Lower lobe of right lung (tissue), 2 donors: ENCODE results near the gene ZDHHC8. TPM values are rescaled to one million over a fixed set of nuclear protein-coding genes. Genes with fewer than 3 reads are reported as not detected.

ENCODE experiments used
- ATAC-seq, 2 donors: fragments of 200-7000 bp; cut with Tn5 transposase; one replicate each; pipeline ENCODE4 v1.9.1; 2020 to 2022; ENCODE audit warnings: mild to moderate bottlenecking in 2 of 2, moderate library complexity in 2 of 2
- DNase-seq: peaks from one replicate; pipeline ENCODE4 v3.0.0-alpha.2; 2020
- H3K27ac ChIP-seq: fragments of 200-600 bp; one replicate; pipeline ENCODE4 v1.8.0; 2022
- H3K27me3 ChIP-seq: fragments of 200-600 bp; one replicate; pipeline ENCODE4 v1.8.0; 2022; ENCODE audit warnings: low read depth
- H3K36me3 ChIP-seq: fragments of 200-600 bp; one replicate; pipeline ENCODE4 v1.8.0; 2022; ENCODE audit warnings: mild to moderate bottlenecking
- H3K4me1 ChIP-seq: fragments of 200-600 bp; one replicate; pipeline ENCODE4 v1.8.0; 2022
- H3K4me3 ChIP-seq: fragments of 200-600 bp; one replicate; pipeline ENCODE4 v1.8.0; 2022; ENCODE audit warnings: mild to moderate bottlenecking
- H3K9me3 ChIP-seq: fragments of 200-600 bp; one replicate; pipeline ENCODE4 v1.8.0; 2022
- CTCF ChIP-seq: fragments of 200-600 bp; IDR thresholded peaks from one replicate; pipeline ENCODE4 v1.8.0; 2022; ENCODE audit warnings: antibody characterized with exemption, mild to moderate bottlenecking
- intact Hi-C: fragments of 100-400 bp; cut with DNase I; formaldehyde crosslinking; loops from one replicate; pipeline ENCODE4 v1.11.0; 2022
- long read RNA-seq: library from polyadenylated mRNA; unstranded; transcript quantifications from one replicate; pipeline ENCODE4 v2.0.0, GENCODE V29; 2021
- total RNA-seq: library from RNA; stranded (reverse); fragmentation: NEBNext Ultra II Directional; extraction: Animal tissue kit (Norgen Biotek cat#: 25700); gene quantifications from one replicate; pipeline ENCODE4 v1.2.1, GENCODE V29; 2021
- donor health status: DM: no; HTN: yes; CAD: no; lungs with severe emphysema.

ZDHHC8 gene, protein sequence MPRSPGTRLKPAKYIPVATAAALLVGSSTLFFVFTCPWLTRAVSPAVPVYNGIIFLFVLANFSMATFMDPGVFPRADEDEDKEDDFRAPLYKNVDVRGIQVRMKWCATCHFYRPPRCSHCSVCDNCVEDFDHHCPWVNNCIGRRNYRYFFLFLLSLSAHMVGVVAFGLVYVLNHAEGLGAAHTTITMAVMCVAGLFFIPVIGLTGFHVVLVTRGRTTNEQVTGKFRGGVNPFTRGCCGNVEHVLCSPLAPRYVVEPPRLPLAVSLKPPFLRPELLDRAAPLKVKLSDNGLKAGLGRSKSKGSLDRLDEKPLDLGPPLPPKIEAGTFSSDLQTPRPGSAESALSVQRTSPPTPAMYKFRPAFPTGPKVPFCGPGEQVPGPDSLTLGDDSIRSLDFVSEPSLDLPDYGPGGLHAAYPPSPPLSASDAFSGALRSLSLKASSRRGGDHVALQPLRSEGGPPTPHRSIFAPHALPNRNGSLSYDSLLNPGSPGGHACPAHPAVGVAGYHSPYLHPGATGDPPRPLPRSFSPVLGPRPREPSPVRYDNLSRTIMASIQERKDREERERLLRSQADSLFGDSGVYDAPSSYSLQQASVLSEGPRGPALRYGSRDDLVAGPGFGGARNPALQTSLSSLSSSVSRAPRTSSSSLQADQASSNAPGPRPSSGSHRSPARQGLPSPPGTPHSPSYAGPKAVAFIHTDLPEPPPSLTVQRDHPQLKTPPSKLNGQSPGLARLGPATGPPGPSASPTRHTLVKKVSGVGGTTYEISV
- 77.2 TPM for total RNA-seq
- long read RNA-seq, full-length matches to known transcripts: 1 of 134 reads
- long read RNA-seq, partial matches to known transcripts: 40 of 134 reads
- long read RNA-seq, other reads (novel, unspliced or antisense): 93 of 134 reads

- Histone ChIP-seq H3K9me3 (no peaks in the 10 kb centered on the region), H3K27me3 (no peaks in the 10 kb centered on the region), H3K4me3 (peak within 1 kb of the TSS; percentile 93), H3K27ac (peak within 1 kb of the TSS; percentile 95), H3K4me1 (peaks cover 47% of the 10 kb centered on the region), H3K36me3 (peaks cover 12% of the 10 kb centered on the region)
- TF ChIP-seq CTCF: no peak
- intact Hi-C loops: no loop called here
- peak; percentile 60 to 82 for ATAC-seq
- DNase-seq: no peak
These were observed at the start of gene ZDHHC8 for GRCh38 chr22:20131597-20131858. ZDHHC8 (plus strand) TSS chr22:20131804; CDS start chr22:20131948, 144 bp downstream.

DNA sequence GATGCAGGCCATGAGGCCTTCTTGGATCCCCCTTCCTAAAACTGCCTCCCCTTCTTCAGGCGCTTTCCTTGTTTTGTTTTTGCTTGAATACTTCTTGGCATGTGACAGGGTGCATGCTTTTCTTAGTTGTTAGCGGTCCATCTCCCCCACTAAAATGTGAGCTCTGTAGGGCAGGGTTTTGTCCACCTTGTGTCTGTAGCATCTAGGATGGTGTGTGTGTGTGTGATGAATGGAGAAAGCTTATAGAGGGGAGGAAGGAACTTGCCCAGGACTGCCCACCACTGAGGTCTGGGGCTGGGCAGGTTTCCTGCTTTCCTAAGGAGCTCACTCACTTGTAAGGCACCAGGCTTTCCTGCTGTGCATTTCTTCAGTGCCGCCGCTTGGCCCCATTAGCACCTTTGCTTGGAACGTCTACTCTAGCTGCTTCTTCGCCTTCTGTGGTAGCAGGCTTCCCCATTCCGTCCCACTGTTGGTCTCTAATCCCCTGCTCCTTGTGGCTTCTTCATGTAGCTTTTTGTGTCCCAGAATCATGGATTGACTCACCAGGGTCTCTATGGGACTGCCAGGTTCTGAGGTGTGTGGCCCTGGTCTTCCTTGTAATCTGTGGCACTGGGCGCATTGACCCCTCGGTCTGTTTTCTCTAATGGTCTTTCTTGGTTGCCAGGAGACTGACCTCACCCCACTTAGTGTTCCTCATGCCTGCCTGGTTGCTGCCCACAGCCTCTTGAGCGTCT is 48.3 kb upstream of the ZDHHC8 start:
- ATAC-seq (no peak), DNase-seq (peak; percentile 20)
- intact Hi-C loops: no loop called here
- peaks cover 28% of the 10 kb centered on the region for H3K36me3 ChIP-seq
- peaks cover 51% of the 10 kb centered on the region for H3K4me1 ChIP-seq
- H3K9me3 ChIP-seq: no peaks in the 10 kb centered on the region
- no peaks in the 10 kb centered on the region for H3K27me3 ChIP-seq
- no peak for TF ChIP-seq CTCF
- no peak overlapping the region for H3K4me3 ChIP-seq
- H3K27ac ChIP-seq: no peak overlapping the region

- intact Hi-C loops: no loop called here
- no peak overlapping the region for H3K27ac ChIP-seq
- TF ChIP-seq CTCF: no peak
- H3K27me3 ChIP-seq: no peaks in the 10 kb centered on the region
- DNase-seq (no peak), ATAC-seq (no peak)
- H3K4me3 ChIP-seq: no peak overlapping the region
- H3K9me3 ChIP-seq: no peaks in the 10 kb centered on the region
- peaks cover 50% of the 10 kb centered on the region for H3K4me1 ChIP-seq
- peaks cover 35% of the 10 kb centered on the region for H3K36me3 ChIP-seq
These were observed 47.6 kb upstream of the ZDHHC8 start for GRCh38 chr22:20083891-20084546.

DNA sequence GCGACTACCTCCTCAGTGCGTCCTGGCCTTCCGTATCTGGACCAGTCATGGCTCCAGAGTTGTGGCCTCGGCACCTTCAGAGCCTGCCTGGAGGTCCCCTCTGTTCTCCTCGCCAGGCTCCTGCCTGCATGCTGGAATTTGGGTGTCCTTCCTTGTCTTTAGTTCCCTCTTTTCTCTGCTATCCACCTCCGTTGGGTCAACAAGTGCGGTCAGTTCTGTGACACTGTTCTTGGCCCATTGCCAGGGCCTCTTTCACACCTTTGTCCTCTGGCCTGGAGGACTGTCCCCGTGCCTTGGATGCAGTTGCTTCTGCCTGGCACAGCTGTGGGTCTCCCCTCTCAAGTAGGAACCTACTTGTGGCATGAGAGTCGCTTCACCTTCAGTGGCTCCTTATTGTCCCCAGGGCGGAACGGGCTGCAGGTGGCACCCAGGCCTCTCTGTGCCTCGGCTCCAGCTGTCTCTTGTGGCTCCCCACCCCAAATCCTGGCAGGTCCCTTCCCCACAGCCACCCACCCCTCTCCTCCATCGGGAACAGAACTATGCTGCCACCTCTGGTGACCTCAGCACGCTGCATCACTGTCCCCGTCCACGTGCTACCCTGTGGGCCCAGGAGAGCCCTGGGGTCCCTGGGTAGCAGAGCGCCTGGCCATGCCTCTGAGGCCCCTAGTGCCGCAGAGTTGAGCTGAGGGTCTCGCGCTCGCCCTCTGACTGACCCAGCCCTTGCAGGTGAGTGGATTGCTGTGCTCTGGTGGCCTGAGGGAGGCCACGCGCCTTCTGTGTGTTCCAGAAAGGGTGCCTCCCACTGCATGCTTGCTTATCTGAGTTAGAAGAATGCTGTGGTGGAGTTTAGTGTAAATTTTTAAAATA is 46.8 kb upstream of the ZDHHC8 start:
- H3K4me3 ChIP-seq: no peak overlapping the region
- no peak for ATAC-seq
- H3K4me1 ChIP-seq: peaks cover 45% of the 10 kb centered on the region
- H3K27ac ChIP-seq: no peak overlapping the region
- no peak for TF ChIP-seq CTCF
- H3K9me3 ChIP-seq: no peaks in the 10 kb centered on the region
- intact Hi-C loops: no loop called here
- DNase-seq: peak; percentile 45
- H3K27me3 ChIP-seq: no peaks in the 10 kb centered on the region
- peaks cover 42% of the 10 kb centered on the region for H3K36me3 ChIP-seq
